Lower leg skin (tissue), 4 donors: ENCODE data around the gene AMD1. TPM values are rescaled to one million over a fixed set of nuclear protein-coding genes. Genes with fewer than 3 reads are reported as not detected.

ENCODE experiments used
- DNase-seq, 2 donors: peaks; one replicate each; pipeline ENCODE4 v3.0.0-alpha.2; 2019; ENCODE audit warnings: low spot score in 2 of 2
- H3K4me3 ChIP-seq: fragments of 200-600 bp; sonication (generic); 2 replicates; pipeline ENCODE4 v1.5.1; 2017; ENCODE audit warnings: mild to moderate bottlenecking, low read depth; ENCODE audit not compliant: poor library complexity, severe bottlenecking
- POLR2A ChIP-seq, 2 donors: fragments of 450-650 bp; IDR thresholded peaks; one replicate each; pipeline ENCODE4 v1.6.1; 2016 to 2017; ENCODE audit warnings: antibody characterized with exemption in 2 of 2, mild to moderate bottlenecking in 1 of 2, moderate library complexity in 1 of 2
- WGBS, 2 donors: methylation state at CpG; one replicate each; pipeline ENCODE4 v1.1.5; 2018; 5-methylcytosine and 5-hydroxymethylcytosine counted together
- intact Hi-C: fragments of 100-400 bp; cut with DNase I; formaldehyde crosslinking; loops from one replicate; pipeline ENCODE4 v1.15.0; 2023; ENCODE audit warnings: low total_unique reads
- total RNA-seq, 4 donors: library from RNA; depleted of rRNA; stranded (reverse); fragments of >200 nt; gene quantifications; one replicate each; pipeline ENCODE4 v1.1.0, GENCODE V29; 2016
- TF ChIP-seq, protein P1 (sequence below), 3 donors: fragments of 450-650 bp; IDR thresholded peaks; one replicate each; pipeline ENCODE4 v1.5.1; 2016; ENCODE audit warnings: antibody characterized with exemption in 3 of 3, mild to moderate bottlenecking in 3 of 3, moderate library complexity in 2 of 3

AMD1 gene
- total RNA-seq, 4 donors from 2014 or later, result 36.3 to 49.8 (median 40.4) TPM

GRCh38 chr6:110886555-110887167 is 12.1 kb downstream of the AMD1 start:
- DNase-seq, result no peak
- intact Hi-C loops, result no loop called here
- H3K4me3 ChIP-seq, result no peak overlapping the region
- TF ChIP-seq, protein P1, sequence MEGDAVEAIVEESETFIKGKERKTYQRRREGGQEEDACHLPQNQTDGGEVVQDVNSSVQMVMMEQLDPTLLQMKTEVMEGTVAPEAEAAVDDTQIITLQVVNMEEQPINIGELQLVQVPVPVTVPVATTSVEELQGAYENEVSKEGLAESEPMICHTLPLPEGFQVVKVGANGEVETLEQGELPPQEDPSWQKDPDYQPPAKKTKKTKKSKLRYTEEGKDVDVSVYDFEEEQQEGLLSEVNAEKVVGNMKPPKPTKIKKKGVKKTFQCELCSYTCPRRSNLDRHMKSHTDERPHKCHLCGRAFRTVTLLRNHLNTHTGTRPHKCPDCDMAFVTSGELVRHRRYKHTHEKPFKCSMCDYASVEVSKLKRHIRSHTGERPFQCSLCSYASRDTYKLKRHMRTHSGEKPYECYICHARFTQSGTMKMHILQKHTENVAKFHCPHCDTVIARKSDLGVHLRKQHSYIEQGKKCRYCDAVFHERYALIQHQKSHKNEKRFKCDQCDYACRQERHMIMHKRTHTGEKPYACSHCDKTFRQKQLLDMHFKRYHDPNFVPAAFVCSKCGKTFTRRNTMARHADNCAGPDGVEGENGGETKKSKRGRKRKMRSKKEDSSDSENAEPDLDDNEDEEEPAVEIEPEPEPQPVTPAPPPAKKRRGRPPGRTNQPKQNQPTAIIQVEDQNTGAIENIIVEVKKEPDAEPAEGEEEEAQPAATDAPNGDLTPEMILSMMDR (IDR thresholded peaks at IDR 0.05), result no peak
- no peak for TF ChIP-seq POLR2A (IDR thresholded peaks at IDR 0.05)
- 70 to 76% methylated on average over 7 of the region's 7 CpGs for WGBS, 2 donors

- intact Hi-C loops, result no loop called here
These were observed 15.7 kb downstream of the AMD1 start for GRCh38 chr6:110890288-110890687.

GRCh38 chr6:110895907-110896608 is 21.5 kb downstream of the AMD1 start:
- intact Hi-C loops, result no loop called here
- no peak for TF ChIP-seq POLR2A (IDR thresholded peaks at IDR 0.05)
- TF ChIP-seq, protein P1 (IDR thresholded peaks at IDR 0.05), result no peak

More at GRCh38 chr6:110890288-110890687, 15.7 kb downstream of the AMD1 start:
- TF ChIP-seq POLR2A (IDR thresholded peaks at IDR 0.05), result no peak
- TF ChIP-seq, protein P1 (IDR thresholded peaks at IDR 0.05), result no peak
- no peak for DNase-seq
- no peak overlapping the region for H3K4me3 ChIP-seq
- 95 to 98% methylated on average over 1 of the region's 1 CpG for WGBS, 2 donors

DNA sequence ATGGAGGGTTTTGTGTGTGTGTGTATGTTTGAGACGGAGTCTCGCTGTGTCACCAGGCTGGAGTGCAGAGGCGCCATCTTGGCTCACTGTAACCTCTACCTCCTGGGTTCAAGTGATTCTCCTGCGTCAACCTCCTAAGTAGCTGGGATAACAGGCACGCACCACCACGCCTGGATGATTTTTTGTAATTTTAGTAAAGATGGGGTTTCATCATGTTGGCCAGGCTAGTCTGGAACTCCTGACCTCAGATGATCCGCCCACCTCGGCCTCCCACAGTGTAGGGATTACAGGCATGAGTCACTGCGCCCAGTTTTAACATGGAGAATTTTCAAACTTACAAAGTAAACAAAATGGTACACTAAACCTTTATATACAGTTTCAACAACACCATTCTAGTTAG is 22.8 kb downstream of the AMD1 start:
- no peak for TF ChIP-seq POLR2A (IDR thresholded peaks at IDR 0.05)
- TF ChIP-seq, protein P1 (IDR thresholded peaks at IDR 0.05), result no peak
- no peak overlapping the region for H3K4me3 ChIP-seq
- WGBS, 2 donors, result 96% methylated on average over 9 of the region's 9 CpGs
- intact Hi-C loops, result no loop called here
- no peak for DNase-seq

More at GRCh38 chr6:110895907-110896608, 21.5 kb downstream of the AMD1 start:
- DNase-seq, result no peak
- WGBS, 2 donors, result 93 to 97% methylated on average over 4 of the region's 4 CpGs
- no peak overlapping the region for H3K4me3 ChIP-seq

GRCh38 chr6:110898111-110898510 is 23.5 kb downstream of the AMD1 start:
- TF ChIP-seq POLR2A (IDR thresholded peaks at IDR 0.05), result no peak
- TF ChIP-seq, protein P1 (IDR thresholded peaks at IDR 0.05), result no peak
- no peak overlapping the region for H3K4me3 ChIP-seq
- no peak for DNase-seq
- WGBS, 2 donors, result 88 to 94% methylated on average over 5 of the region's 5 CpGs
- intact Hi-C loops, result no loop called here
